Thyroid gland (tissue), 4 donors: ENCODE results near the gene INPP5D.

ENCODE experiments used
- CTCF ChIP-seq, 6 experiments: fragments of 200-600 bp in 3 of 6; fragments of 450-650 bp in 3 of 6; sonication (generic) in 3 of 6; IDR thresholded peaks; one replicate each; pipeline ENCODE4 v1.5.1; 2016 to 2019; ENCODE audit warnings: antibody characterized with exemption in 6 of 6, mild to moderate bottlenecking in 2 of 6, inconsistent platforms in 1 of 6, moderate library complexity in 1 of 6
- POLR2A ChIP-seq, 2 donors: fragments of 450-650 bp; IDR thresholded peaks; one replicate each; pipeline ENCODE4 v1.6.1; 2017; ENCODE audit warnings: antibody characterized with exemption in 2 of 2, mild to moderate bottlenecking in 2 of 2, moderate library complexity in 1 of 2

GRCh38 chr2:233063976-233064411 is 3.9 kb downstream of the INPP5D start:
- TF ChIP-seq CTCF (IDR thresholded peaks at IDR 0.05) (no peak), POLR2A (IDR thresholded peaks at IDR 0.05) (no peak)
